Hepatocyte (in vitro differentiated cells): ENCODE data around the gene TAF4. TPM values are rescaled to one million over a fixed set of nuclear protein-coding genes. Genes with fewer than 3 reads are reported as not detected.

Experiments used
- DNase-seq: peaks from one replicate; pipeline ENCODE4 v3.0.0-alpha.2; 2016; ENCODE audit warnings: low spot score
- H2AFZ ChIP-seq: fragments of 200-600 bp; sonication (generic); 2 replicates; pipeline ENCODE4 v1.6.0; 2016; ENCODE audit warnings: antibody characterized with exemption, mild to moderate bottlenecking
- H3K27ac ChIP-seq: fragments of 200-600 bp; sonication (generic); 2 replicates; pipeline ENCODE4 v1.5.1; 2016; ENCODE audit warnings: mild to moderate bottlenecking
- H3K27me3 ChIP-seq: fragments of 200-600 bp; sonication (generic); 2 replicates; pipeline ENCODE4 v1.6.1; 2016
- H3K36me3 ChIP-seq: fragments of 200-600 bp; sonication (generic); replicated peaks from 2 replicates; pipeline ENCODE4 v1.5.1; 2016; ENCODE audit warnings: low read depth; ENCODE audit not compliant: insufficient read depth
- H3K4me1 ChIP-seq: fragments of 200-600 bp; sonication (generic); 2 replicates; pipeline ENCODE4 v1.5.1; 2016; ENCODE audit warnings: mild to moderate bottlenecking, moderate library complexity; ENCODE audit not compliant: insufficient read depth
- H3K4me2 ChIP-seq: fragments of 200-600 bp; sonication (generic); 2 replicates; pipeline ENCODE4 v1.6.0; 2016
- H3K4me3 ChIP-seq: fragments of 200-600 bp; sonication (generic); 2 replicates; pipeline ENCODE4 v1.5.1; 2016; ENCODE audit warnings: mild to moderate bottlenecking
- H3K79me2 ChIP-seq: fragments of 200-600 bp; sonication (generic); 2 replicates; pipeline ENCODE4 v1.6.0; 2017; ENCODE audit warnings: mild to moderate bottlenecking
- H3K9me2 ChIP-seq: fragments of 200-600 bp; sonication (generic); replicated peaks from 2 replicates; pipeline ENCODE4 v1.6.0; 2017; ENCODE audit warnings: mild to moderate bottlenecking; ENCODE audit not compliant: insufficient read depth
- H3K9me3 ChIP-seq: fragments of 200-600 bp; sonication (generic); 2 replicates; pipeline ENCODE4 v1.5.1; 2016; ENCODE audit warnings: low read depth, mild to moderate bottlenecking
- H4K20me1 ChIP-seq: fragments of 200-600 bp; sonication (generic); 2 replicates; pipeline ENCODE4 v1.6.0; 2016; ENCODE audit warnings: mild to moderate bottlenecking; ENCODE audit not compliant: insufficient read depth, poor library complexity, severe bottlenecking
- EZH2 ChIP-seq: fragments of 200-600 bp; sonication (generic); IDR thresholded peaks from 2 replicates; pipeline ENCODE4 v1.6.1; 2016; ENCODE audit warnings: antibody characterized with exemption, mild to moderate bottlenecking, borderline replicate concordance
- EZH2phosphoT487 ChIP-seq: fragments of 200-600 bp; sonication (generic); IDR thresholded peaks from one replicate; pipeline ENCODE4 v1.6.1; 2018; ENCODE audit warnings: antibody characterized with exemption, mild to moderate bottlenecking, low read depth, moderate library complexity; ENCODE audit not compliant: unreplicated experiment, severe bottlenecking
- WGBS: methylation state at CpG from one replicate; pipeline ENCODE4 v1.1.6; 2016; ENCODE audit warnings: low lambda C conversion rate; ENCODE audit errors: missing lambda C conversion rate; 5-methylcytosine and 5-hydroxymethylcytosine counted together
- polyA plus RNA-seq: library from polyadenylated mRNA; unstranded; fragments of >200 nt; fragmentation: Nextera tagmentation; extraction: Ambion mirVana; gene quantifications from 2 replicates; pipeline ENCODE4 v1.2.1, GENCODE V29; 2016
- total RNA-seq: library from RNA; depleted of rRNA; stranded (reverse); fragments of >200 nt; gene quantifications from 2 replicates; pipeline ENCODE4 v1.2.3, GENCODE V29; 2014
- TF ChIP-seq, protein P1 (sequence below): fragments of 200-600 bp; sonication (generic); IDR thresholded peaks from 2 replicates; pipeline ENCODE4 v1.5.1; 2016; ENCODE audit warnings: antibody characterized with exemption, mild to moderate bottlenecking; ENCODE audit not compliant: poor library complexity

The TAF4 gene
- total and polyA plus RNA-seq, 2 experiments from 2014 or later = 2.9 to 6.6 TPM

- H3K4me2 ChIP-seq = no peak overlapping the region
- TF ChIP-seq, protein P1, sequence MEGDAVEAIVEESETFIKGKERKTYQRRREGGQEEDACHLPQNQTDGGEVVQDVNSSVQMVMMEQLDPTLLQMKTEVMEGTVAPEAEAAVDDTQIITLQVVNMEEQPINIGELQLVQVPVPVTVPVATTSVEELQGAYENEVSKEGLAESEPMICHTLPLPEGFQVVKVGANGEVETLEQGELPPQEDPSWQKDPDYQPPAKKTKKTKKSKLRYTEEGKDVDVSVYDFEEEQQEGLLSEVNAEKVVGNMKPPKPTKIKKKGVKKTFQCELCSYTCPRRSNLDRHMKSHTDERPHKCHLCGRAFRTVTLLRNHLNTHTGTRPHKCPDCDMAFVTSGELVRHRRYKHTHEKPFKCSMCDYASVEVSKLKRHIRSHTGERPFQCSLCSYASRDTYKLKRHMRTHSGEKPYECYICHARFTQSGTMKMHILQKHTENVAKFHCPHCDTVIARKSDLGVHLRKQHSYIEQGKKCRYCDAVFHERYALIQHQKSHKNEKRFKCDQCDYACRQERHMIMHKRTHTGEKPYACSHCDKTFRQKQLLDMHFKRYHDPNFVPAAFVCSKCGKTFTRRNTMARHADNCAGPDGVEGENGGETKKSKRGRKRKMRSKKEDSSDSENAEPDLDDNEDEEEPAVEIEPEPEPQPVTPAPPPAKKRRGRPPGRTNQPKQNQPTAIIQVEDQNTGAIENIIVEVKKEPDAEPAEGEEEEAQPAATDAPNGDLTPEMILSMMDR = no peak
- TF ChIP-seq EZH2phosphoT487 (no peak), EZH2 (no peak)
- no peaks in the 10 kb centered on the region for H3K79me2 ChIP-seq
- no peak for DNase-seq
- H3K9me3 ChIP-seq = no peaks in the 10 kb centered on the region
- no peak overlapping the region for H3K27ac ChIP-seq
- no peaks in the 10 kb centered on the region for H4K20me1 ChIP-seq
- no peak overlapping the region for H3K4me3 ChIP-seq
- 72% methylated on average over 24 of the region's 24 CpGs for WGBS
- H3K27me3 ChIP-seq = no peaks in the 10 kb centered on the region
- no peaks in the 10 kb centered on the region for H3K9me2 ChIP-seq
- H3K4me1 ChIP-seq = no peaks in the 10 kb centered on the region
- no peaks in the 10 kb centered on the region for H3K36me3 ChIP-seq
- no peak overlapping the region for H2AFZ ChIP-seq
These were observed 130.8 kb downstream of the TAF4 start for GRCh38 chr20:61934716-61935530.

DNA sequence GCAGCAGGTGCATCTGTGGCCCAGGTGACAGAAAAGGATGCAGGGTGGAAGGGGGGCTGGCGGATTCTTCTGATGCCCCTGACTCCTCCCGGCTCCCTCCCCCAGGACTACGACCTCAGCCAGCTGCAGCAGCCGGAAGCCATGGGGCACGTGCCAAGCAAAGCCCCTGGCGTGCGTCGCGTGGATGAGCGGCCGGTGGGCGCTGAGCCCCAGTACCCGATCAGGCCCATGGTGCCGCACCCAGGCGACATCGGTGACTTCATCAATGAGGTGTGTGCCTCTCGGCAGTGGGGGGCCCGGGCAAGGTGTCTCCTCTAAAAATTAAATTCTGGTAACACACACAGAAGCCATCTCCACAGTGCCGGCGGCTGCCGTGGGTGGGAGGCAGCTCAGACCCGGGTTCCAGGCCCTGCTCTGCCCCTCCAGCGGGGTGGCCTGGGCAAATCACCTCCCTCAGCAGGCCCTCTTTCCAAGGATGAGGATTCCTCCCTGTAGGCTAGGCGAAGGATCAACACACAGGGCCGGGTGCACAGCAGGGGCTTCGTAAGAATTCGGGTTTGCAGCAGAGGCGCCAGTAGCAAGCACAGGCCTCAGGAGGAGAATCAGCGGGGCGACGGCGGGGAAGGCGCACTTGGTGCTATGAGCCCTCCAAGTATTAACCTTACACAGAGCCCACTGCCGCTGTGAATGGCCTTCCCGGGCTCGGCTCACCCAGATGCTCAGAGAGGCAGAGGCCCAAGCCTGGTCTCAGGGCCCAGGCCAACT is 131.5 kb downstream of the TAF4 start:
- Histone ChIP-seq H3K9me3 (no peaks in the 10 kb centered on the region), H2AFZ (no peak overlapping the region), H3K4me3 (no peak overlapping the region), H4K20me1 (no peaks in the 10 kb centered on the region), H3K79me2 (no peaks in the 10 kb centered on the region), H3K27ac (no peak overlapping the region), H3K4me1 (no peaks in the 10 kb centered on the region), H3K27me3 (no peaks in the 10 kb centered on the region), H3K9me2 (no peaks in the 10 kb centered on the region), H3K36me3 (no peaks in the 10 kb centered on the region), H3K4me2 (no peak overlapping the region)
- DNase-seq = no peak
- WGBS = 87% methylated on average over 33 of the region's 36 CpGs
- TF ChIP-seq EZH2 (no peak), EZH2phosphoT487 (no peak)
- TF ChIP-seq, protein P1 = no peak

DNA sequence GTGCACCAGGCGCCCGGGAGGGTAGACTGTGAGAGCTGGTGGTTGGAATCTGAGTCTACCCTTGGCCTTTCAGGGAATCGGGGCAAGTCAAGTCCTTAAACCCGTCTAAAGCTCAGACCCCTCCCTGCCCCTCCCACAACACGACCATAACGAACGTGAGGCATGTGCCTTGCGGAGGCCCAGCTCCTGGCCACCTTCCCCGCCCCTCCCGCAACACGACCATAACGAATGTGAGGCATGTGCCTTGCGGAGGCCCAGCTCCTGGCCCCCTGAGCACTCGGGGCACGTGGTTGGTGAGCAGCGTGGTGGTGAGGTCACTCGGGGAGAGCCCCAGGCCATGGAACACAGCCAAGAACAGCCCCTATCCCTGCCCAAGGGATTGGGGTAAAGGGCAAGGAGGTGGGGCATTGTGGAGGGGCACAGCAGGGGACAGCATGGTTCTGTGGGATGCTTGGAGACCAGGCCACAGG is 132.2 kb downstream of the TAF4 start:
- Histone ChIP-seq H4K20me1 (no peaks in the 10 kb centered on the region), H3K4me3 (no peak overlapping the region), H3K9me2 (no peaks in the 10 kb centered on the region), H3K27me3 (no peaks in the 10 kb centered on the region), H3K4me2 (no peak overlapping the region), H3K36me3 (no peaks in the 10 kb centered on the region), H3K79me2 (no peaks in the 10 kb centered on the region), H2AFZ (no peak overlapping the region), H3K4me1 (no peaks in the 10 kb centered on the region), H3K9me3 (no peaks in the 10 kb centered on the region), H3K27ac (no peak overlapping the region)
- no peak for DNase-seq
- 80% methylated on average over 9 of the region's 17 CpGs for WGBS
- TF ChIP-seq, protein P1 = no peak
- TF ChIP-seq EZH2phosphoT487 (no peak), EZH2 (no peak)
